Esophagus squamous epithelium (tissue), 4 donors: ENCODE measurements around the gene RFPL3.

ENCODE experiments used
- CTCF ChIP-seq, 6 experiments: fragments of 450-650 bp in 4 of 6; fragments of 200-600 bp in 2 of 6; sonication (generic) in 2 of 6; IDR thresholded peaks; one replicate each; pipeline ENCODE4 v1.5.1; 2016 to 2019; ENCODE audit warnings: antibody characterized with exemption in 6 of 6, mild to moderate bottlenecking in 4 of 6, moderate library complexity in 4 of 6
- POLR2A ChIP-seq, 4 donors: fragments of 450-650 bp; IDR thresholded peaks; one replicate each; pipeline ENCODE4 v1.6.1; 2017; ENCODE audit warnings: antibody characterized with exemption in 4 of 4, mild to moderate bottlenecking in 4 of 4, moderate library complexity in 3 of 4

GRCh38 chr22:32342977-32343376 lies 14.7 kb upstream of the RFPL3 start:
- TF ChIP-seq CTCF (IDR thresholded peaks at IDR 0.05) (no peak), POLR2A (IDR thresholded peaks at IDR 0.05) (no peak)
